Loucy (cell line): ENCODE measurements around the gene CRYBG2.

ENCODE experiments used
- CTCF ChIP-seq: fragments of 200-600 bp; sonication (generic); conservative IDR thresholded peaks from 2 replicates; pipeline ENCODE4 v1.5.1; 2014; ENCODE audit warnings: mild to moderate bottlenecking, antibody characterized with exemption, low read length
- EZH2phosphoT487 ChIP-seq: fragments of 200-600 bp; IDR thresholded peaks from 2 replicates; pipeline ENCODE4 v1.6.1; 2018; ENCODE audit warnings: antibody characterized with exemption, mild to moderate bottlenecking, moderate library complexity, borderline replicate concordance

DNA sequence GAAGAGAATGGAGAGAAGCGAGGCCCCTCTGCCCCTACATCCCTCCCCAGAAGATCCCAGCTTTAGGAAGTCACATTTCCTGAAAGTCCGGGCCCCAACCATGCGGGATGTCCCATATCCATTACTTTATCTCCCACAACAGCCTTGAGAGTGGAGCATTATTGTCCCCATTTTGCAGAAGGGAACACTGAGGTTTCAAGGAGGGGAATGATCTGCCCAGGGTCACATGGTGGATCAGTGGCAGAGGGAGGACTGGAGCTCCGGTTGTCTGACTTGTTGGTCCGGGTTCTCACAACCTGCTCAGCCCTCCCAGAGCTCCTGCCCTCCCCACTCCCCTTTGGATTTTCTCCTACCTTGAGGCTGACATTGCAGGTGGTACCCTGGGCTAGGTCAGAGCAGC, 2.2 kb upstream of the CRYBG2 start:
- no peak for TF ChIP-seq CTCF
- TF ChIP-seq EZH2phosphoT487 = no peak
